ENCODE results near the gene ACOXL. TPM values are rescaled to one million over a fixed set of nuclear protein-coding genes. Genes with fewer than 3 reads are reported as not detected.

The ACOXL gene
- total and polyA plus RNA-seq, 9 of the 15 experiments (the other 6 are each of a cell fraction or from before 2014, with no cell fraction given) = 0.31 to 0.56 TPM; not detected in 7

DNA sequence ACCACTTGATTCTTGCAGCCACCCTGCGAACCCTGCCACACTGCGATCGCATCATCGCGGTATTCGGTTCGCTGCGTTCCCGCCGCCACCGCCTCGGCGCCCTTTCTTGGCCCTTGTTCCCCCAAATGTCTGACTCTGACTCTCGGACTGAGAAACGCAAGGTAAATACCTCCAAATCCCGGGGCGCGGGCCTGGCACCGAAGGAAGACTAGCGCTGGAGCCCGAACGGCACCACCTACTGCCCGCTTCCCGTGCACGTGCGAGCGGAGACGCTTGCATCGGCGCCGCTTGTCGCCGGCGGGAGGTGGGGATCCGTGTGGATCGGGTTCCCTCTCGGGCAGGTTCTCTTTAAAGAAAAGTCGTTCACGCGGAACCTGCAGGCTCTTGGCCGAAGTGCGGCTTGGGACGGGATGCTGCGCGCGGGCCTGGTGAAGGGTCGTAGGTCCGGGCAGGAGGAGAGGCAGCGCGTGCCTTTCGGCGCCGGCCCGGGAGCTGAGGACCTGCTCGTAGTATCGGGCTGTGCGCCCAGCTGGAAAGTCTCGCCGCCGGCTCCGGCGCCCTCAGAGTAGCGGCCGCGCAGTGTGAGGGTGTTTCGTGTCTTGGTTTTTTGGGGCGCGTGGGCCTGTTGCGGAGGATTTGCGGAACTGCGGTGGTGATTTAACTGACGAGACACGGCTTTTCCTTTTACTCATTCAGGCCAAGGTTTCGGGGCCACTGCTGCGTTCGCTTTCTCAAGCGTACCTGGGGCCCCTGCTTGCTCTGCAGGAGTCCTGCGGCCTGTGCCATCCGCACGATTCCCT, 388.9 kb downstream of the ACOXL start (continued):
- TF ChIP-seq, protein P1, sequence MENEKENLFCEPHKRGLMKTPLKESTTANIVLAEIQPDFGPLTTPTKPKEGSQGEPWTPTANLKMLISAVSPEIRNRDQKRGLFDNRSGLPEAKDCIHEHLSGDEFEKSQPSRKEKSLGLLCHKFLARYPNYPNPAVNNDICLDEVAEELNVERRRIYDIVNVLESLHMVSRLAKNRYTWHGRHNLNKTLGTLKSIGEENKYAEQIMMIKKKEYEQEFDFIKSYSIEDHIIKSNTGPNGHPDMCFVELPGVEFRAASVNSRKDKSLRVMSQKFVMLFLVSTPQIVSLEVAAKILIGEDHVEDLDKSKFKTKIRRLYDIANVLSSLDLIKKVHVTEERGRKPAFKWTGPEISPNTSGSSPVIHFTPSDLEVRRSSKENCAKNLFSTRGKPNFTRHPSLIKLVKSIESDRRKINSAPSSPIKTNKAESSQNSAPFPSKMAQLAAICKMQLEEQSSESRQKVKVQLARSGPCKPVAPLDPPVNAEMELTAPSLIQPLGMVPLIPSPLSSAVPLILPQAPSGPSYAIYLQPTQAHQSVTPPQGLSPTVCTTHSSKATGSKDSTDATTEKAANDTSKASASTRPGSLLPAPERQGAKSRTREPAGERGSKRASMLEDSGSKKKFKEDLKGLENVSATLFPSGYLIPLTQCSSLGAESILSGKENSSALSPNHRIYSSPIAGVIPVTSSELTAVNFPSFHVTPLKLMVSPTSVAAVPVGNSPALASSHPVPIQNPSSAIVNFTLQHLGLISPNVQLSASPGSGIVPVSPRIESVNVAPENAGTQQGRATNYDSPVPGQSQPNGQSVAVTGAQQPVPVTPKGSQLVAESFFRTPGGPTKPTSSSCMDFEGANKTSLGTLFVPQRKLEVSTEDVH (IDR thresholded peaks at IDR 0.05; ENCODE audit: low read depth, partially characterized antibody) = no peak
- no peak for TF ChIP-seq HSF4 (CRISPR knock-in tag; IDR thresholded peaks at IDR 0.05; ENCODE audit: borderline replicate concordance)
- TF ChIP-seq, protein P2, sequence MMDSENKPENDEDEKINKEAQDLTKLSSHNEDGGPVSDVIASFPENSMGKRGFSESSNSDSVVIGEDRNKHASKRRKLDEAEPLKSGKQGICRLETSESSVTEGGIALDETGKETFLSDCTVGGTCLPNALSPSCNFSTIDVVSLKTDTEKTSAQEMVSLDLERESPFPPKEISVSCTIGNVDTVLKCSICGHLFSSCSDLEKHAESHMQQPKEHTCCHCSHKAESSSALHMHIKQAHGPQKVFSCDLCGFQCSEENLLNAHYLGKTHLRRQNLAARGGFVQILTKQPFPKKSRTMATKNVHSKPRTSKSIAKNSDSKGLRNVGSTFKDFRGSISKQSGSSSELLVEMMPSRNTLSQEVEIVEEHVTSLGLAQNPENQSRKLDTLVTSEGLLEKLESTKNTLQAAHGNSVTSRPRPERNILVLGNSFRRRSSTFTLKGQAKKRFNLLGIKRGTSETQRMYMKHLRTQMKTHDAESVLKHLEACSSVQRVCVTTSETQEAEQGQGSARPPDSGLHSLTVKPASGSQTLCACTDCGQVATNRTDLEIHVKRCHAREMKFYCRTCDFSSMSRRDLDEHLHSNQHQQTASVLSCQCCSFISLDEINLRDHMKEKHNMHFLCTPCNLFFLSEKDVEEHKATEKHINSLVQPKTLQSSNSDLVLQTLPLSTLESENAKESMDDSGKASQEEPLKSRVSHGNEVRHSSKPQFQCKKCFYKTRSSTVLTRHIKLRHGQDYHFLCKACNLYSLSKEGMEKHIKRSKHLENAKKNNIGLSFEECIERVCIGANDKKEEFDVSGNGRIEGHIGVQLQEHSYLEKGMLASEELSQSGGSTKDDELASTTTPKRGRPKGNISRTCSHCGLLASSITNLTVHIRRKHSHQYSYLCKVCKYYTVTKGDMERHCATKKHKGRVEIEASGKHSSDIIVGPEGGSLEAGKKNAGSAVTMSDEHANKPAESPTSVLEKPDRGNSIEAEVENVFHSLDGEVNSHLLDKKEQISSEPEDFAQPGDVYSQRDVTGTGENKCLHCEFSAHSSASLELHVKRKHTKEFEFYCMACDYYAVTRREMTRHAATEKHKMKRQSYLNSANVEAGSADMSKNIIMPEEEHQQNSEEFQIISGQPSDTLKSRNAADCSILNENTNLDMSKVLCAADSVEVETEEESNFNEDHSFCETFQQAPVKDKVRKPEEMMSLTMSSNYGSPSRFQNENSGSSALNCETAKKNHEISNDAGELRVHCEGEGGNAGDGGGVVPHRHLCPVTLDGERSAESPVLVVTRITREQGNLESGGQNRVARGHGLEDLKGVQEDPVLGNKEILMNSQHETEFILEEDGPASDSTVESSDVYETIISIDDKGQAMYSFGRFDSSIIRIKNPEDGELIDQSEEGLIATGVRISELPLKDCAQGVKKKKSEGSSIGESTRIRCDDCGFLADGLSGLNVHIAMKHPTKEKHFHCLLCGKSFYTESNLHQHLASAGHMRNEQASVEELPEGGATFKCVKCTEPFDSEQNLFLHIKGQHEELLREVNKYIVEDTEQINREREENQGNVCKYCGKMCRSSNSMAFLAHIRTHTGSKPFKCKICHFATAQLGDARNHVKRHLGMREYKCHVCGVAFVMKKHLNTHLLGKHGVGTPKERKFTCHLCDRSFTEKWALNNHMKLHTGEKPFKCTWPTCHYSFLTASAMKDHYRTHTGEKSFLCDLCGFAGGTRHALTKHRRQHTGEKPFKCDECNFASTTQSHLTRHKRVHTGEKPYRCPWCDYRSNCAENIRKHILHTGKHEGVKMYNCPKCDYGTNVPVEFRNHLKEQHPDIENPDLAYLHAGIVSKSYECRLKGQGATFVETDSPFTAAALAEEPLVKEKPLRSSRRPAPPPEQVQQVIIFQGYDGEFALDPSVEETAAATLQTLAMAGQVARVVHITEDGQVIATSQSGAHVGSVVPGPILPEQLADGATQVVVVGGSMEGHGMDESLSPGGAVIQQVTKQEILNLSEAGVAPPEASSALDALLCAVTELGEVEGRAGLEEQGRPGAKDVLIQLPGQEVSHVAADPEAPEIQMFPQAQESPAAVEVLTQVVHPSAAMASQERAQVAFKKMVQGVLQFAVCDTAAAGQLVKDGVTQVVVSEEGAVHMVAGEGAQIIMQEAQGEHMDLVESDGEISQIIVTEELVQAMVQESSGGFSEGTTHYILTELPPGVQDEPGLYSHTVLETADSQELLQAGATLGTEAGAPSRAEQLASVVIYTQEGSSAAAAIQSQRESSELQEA (IDR thresholded peaks at IDR 0.05; ENCODE audit: low read depth) = no peak
- no peak for TF ChIP-seq CCAR2 (IDR thresholded peaks at IDR 0.05; ENCODE audit: low read depth, low read length)
- TF ChIP-seq FOXK2 (conservative IDR thresholded peaks at IDR 0.05 in 1 of 2, IDR thresholded peaks at IDR 0.05 in 1 of 2; ENCODE audit: low read depth in 2 of 2) = no peak
- TF ChIP-seq, protein P3, sequence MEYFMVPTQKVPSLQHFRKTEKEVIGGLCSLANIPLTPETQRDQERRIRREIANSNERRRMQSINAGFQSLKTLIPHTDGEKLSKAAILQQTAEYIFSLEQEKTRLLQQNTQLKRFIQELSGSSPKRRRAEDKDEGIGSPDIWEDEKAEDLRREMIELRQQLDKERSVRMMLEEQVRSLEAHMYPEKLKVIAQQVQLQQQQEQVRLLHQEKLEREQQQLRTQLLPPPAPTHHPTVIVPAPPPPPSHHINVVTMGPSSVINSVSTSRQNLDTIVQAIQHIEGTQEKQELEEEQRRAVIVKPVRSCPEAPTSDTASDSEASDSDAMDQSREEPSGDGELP (CRISPR knock-in tag; IDR thresholded peaks at IDR 0.05; ENCODE audit: borderline replicate concordance) = peak; percentile 85
- TF ChIP-seq, protein P4, sequence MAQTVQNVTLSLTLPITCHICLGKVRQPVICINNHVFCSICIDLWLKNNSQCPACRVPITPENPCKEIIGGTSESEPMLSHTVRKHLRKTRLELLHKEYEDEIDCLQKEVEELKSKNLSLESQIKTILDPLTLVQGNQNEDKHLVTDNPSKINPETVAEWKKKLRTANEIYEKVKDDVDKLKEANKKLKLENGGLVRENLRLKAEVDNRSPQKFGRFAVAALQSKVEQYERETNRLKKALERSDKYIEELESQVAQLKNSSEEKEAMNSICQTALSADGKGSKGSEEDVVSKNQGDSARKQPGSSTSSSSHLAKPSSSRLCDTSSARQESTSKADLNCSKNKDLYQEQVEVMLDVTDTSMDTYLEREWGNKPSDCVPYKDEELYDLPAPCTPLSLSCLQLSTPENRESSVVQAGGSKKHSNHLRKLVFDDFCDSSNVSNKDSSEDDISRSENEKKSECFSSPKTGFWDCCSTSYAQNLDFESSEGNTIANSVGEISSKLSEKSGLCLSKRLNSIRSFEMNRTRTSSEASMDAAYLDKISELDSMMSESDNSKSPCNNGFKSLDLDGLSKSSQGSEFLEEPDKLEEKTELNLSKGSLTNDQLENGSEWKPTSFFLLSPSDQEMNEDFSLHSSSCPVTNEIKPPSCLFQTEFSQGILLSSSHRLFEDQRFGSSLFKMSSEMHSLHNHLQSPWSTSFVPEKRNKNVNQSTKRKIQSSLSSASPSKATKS (CRISPR knock-in tag; IDR thresholded peaks at IDR 0.05) = no peak
- TF ChIP-seq COPS2 (conservative IDR thresholded peaks at IDR 0.05) = no peak
- peak; percentile 35 for TF ChIP-seq HMGN3 (IDR thresholded peaks at IDR 0.05; ENCODE audit: borderline replicate concordance, extremely low read depth, insufficient read length, low read depth, low read length)
- peak; percentile 47 for TF ChIP-seq HNRNPLL (IDR thresholded peaks at IDR 0.05; ENCODE audit: low read depth, low read length, poor library complexity, severe bottlenecking)
- no peak for TF ChIP-seq TAF15 (IDR thresholded peaks at IDR 0.05; ENCODE audit: low read depth, low read length)

All from K562 (cell line).